H1 (cell line): ENCODE results near the gene DIAPH1. TPM values are rescaled to one million over a fixed set of nuclear protein-coding genes. Genes with fewer than 3 reads are reported as not detected.

ENCODE experiments used
- polyA plus RNA-seq, 7 experiments: library from polyadenylated mRNA; depleted of rRNA in 3 of 7; stranded (reverse) in 5 of 7; unstranded in 2 of 7; fragments of >200 nt in 5 of 7; fragments of 200-250 nt in 2 of 7; gene quantifications; 1 replicate in 5 of 7; 2 replicates in 1 of 7; 4 replicates in 1 of 7; pipeline versions ENCODE4 v1.2.1 to v1.2.3, GENCODE V29; 2011 to 2013; ENCODE audit warnings: missing spikeins in 2 of 7, mixed read lengths in 2 of 7
- small RNA-seq: library from polyadenylated mRNA; stranded (forward); fragments of <200 nt; extraction: miRNeasy Mini kit (QIAGEN cat#:217004); gene quantifications from one replicate; pipeline ENCODE3, GENCODE V24; 2013; ENCODE audit not compliant: insufficient read depth
- total RNA-seq: library from RNA; stranded (reverse); fragmentation: NEBNext Ultra II Directional; extraction: Animal tissue kit (Norgen Biotek cat#: 25700); gene quantifications from 2 replicates; pipeline ENCODE4 v1.2.1, GENCODE V29; 2021

Gene DIAPH1
- total and polyA plus RNA-seq, 2 of the 8 experiments (the other 6 are each of a cell fraction or from before 2014, with no cell fraction given) = 61.2 to 114 TPM

Small RNA genes within 50 kb of the gene (small RNA-seq; reads per million reads assigned to genes)
- gene RPS27AP10 = not detected

Other genes starting within 250 kb of the DIAPH1 start
- 1.3 and 1.6 TPM in 2 replicates for gene PCDHGB3, start 248.8 kb downstream of the DIAPH1 start, total RNA-seq
- gene PCDHGB3, start 248.8 kb downstream of the DIAPH1 start, polyA plus RNA-seq (2011; rRNA removed) = 1.9 and 2.0 TPM in 2 replicates
- gene PCDHGA6, start 245.1 kb downstream of the DIAPH1 start, total RNA-seq = 1.3 and 1.4 TPM in 2 replicates
- gene PCDHGA6, start 245.1 kb downstream of the DIAPH1 start, polyA plus RNA-seq (2011; rRNA removed) = 2.0 TPM in 2 replicates
- gene PCDHGA7, start 236.3 kb downstream of the DIAPH1 start, total RNA-seq = 0.73 and 1.1 TPM in 2 replicates
- 0.39 and 0.55 TPM in 2 replicates for gene PCDHGA7, start 236.3 kb downstream of the DIAPH1 start, polyA plus RNA-seq (2011; rRNA removed)
- gene PCDHGB4, start 231.3 kb downstream of the DIAPH1 start, total RNA-seq = 7.8 and 9.1 TPM in 2 replicates
- 8.0 and 9.7 TPM in 2 replicates for gene PCDHGB4, start 231.3 kb downstream of the DIAPH1 start, polyA plus RNA-seq (2011; rRNA removed)
- 1.4 and 1.7 TPM in 2 replicates for gene PCDHGA8, start 226.4 kb downstream of the DIAPH1 start, total RNA-seq
- gene PCDHGA8, start 226.4 kb downstream of the DIAPH1 start, polyA plus RNA-seq (2011; rRNA removed) = 0.79 and 1.2 TPM in 2 replicates
- gene PCDHGB5, start 221.1 kb downstream of the DIAPH1 start, total RNA-seq = 1.9 and 2.6 TPM in 2 replicates
- 1.1 and 1.7 TPM in 2 replicates for gene PCDHGB5, start 221.1 kb downstream of the DIAPH1 start, polyA plus RNA-seq (2011; rRNA removed)
- 1.1 and 1.2 TPM in 2 replicates for gene PCDHGA9, start 216.2 kb downstream of the DIAPH1 start, total RNA-seq
- 0.61 and 0.79 TPM in 2 replicates for gene PCDHGA9, start 216.2 kb downstream of the DIAPH1 start, polyA plus RNA-seq (2011; rRNA removed)
- 3.4 and 4.1 TPM in 2 replicates for gene PCDHGB6, start 211.0 kb downstream of the DIAPH1 start, total RNA-seq
- gene PCDHGB6, start 211.0 kb downstream of the DIAPH1 start, polyA plus RNA-seq (2011; rRNA removed) = 4.1 and 4.3 TPM in 2 replicates
- 2.1 and 2.2 TPM in 2 replicates for gene PCDHGA10, start 206.0 kb downstream of the DIAPH1 start, total RNA-seq
- 6.4 and 7.1 TPM in 2 replicates for gene PCDHGA10, start 206.0 kb downstream of the DIAPH1 start, polyA plus RNA-seq (2011; rRNA removed)
- 8.7 and 9.5 TPM in 2 replicates for gene PCDHGB7, start 201.3 kb downstream of the DIAPH1 start, total RNA-seq
- gene PCDHGB7, start 201.3 kb downstream of the DIAPH1 start, polyA plus RNA-seq (2011; rRNA removed) = 4.1 and 5.5 TPM in 2 replicates
- 8.2 and 8.3 TPM in 2 replicates for gene PCDHGA11, start 197.9 kb downstream of the DIAPH1 start, total RNA-seq
- gene PCDHGA11, start 197.9 kb downstream of the DIAPH1 start, polyA plus RNA-seq (2011; rRNA removed) = 2.2 and 2.7 TPM in 2 replicates
- 1.0 and 1.3 TPM in 2 replicates for gene PCDHGA12, start 188.5 kb downstream of the DIAPH1 start, total RNA-seq
- gene PCDHGA12, start 188.5 kb downstream of the DIAPH1 start, polyA plus RNA-seq (2011; rRNA removed) = 0.88 and 1.2 TPM in 2 replicates
- 18.6 and 19.6 TPM in 2 replicates for gene PCDHGC3, start 143.0 kb downstream of the DIAPH1 start, total RNA-seq
- gene PCDHGC3, start 143.0 kb downstream of the DIAPH1 start, polyA plus RNA-seq (2011; rRNA removed) = 4.7 and 11.3 TPM in 2 replicates
- 2.4 and 2.6 TPM in 2 replicates for gene PCDHGC4, start 134.0 kb downstream of the DIAPH1 start, total RNA-seq
- gene PCDHGC4, start 134.0 kb downstream of the DIAPH1 start, polyA plus RNA-seq (2011; rRNA removed) = 2.1 and 2.8 TPM in 2 replicates
- gene PCDHGC5, start 129.9 kb downstream of the DIAPH1 start, total RNA-seq = 0.78 and 1.1 TPM in 2 replicates
- gene PCDHGC5, start 129.9 kb downstream of the DIAPH1 start, polyA plus RNA-seq (2011; rRNA removed) = 0.41 and 0.66 TPM in 2 replicates
- 98.5 and 99.0 TPM in 2 replicates for gene HDAC3, start 17.8 kb upstream of the DIAPH1 start, total RNA-seq
- gene HDAC3, start 17.8 kb upstream of the DIAPH1 start, polyA plus RNA-seq (2011; rRNA removed) = 120 and 124 TPM in 2 replicates
- 18.6 and 19.2 TPM in 2 replicates for gene RELL2, start 18.0 kb upstream of the DIAPH1 start, total RNA-seq
- gene RELL2, start 18.0 kb upstream of the DIAPH1 start, polyA plus RNA-seq (2011; rRNA removed) = 23.7 and 33.1 TPM in 2 replicates
- gene FCHSD1, start 32.4 kb upstream of the DIAPH1 start, total RNA-seq = 30.1 and 32.2 TPM in 2 replicates
- 22.0 and 36.8 TPM in 2 replicates for gene FCHSD1, start 32.4 kb upstream of the DIAPH1 start, polyA plus RNA-seq (2011; rRNA removed)
- 45.7 and 48.6 TPM in 2 replicates for gene ARAP3, start 63.2 kb upstream of the DIAPH1 start, total RNA-seq
- gene ARAP3, start 63.2 kb upstream of the DIAPH1 start, polyA plus RNA-seq (2011; rRNA removed) = 14.4 and 19.7 TPM in 2 replicates